SJCRH30 (cell line): ENCODE data around the gene KLF7. TPM values are rescaled to one million over a fixed set of nuclear protein-coding genes. Genes with fewer than 3 reads are reported as not detected.

Experiments
- DNase-seq, 2 experiments: peaks; one replicate each; pipeline ENCODE4 v3.0.0-alpha.2; 2015 to 2020
- H3K27ac ChIP-seq: fragments of 250-450 bp; sonication (Bioruptor Pico); 2 replicates; pipeline ENCODE4 v1.5.1; 2020; ENCODE audit warnings: mild to moderate bottlenecking, moderate library complexity
- H3K27me3 ChIP-seq: fragments of 250-450 bp; sonication (Bioruptor Pico); 2 replicates; pipeline ENCODE4 v1.5.1; 2020; ENCODE audit warnings: mild to moderate bottlenecking, moderate library complexity
- H3K36me3 ChIP-seq: fragments of 250-450 bp; sonication (Bioruptor Pico); 2 replicates; pipeline ENCODE4 v1.5.1; 2020; ENCODE audit warnings: mild to moderate bottlenecking, moderate library complexity
- H3K4me1 ChIP-seq: fragments of 250-450 bp; sonication (Bioruptor Pico); 2 replicates; pipeline ENCODE4 v1.5.1; 2020; ENCODE audit warnings: mild to moderate bottlenecking, moderate library complexity
- H3K4me3 ChIP-seq: fragments of 250-450 bp; sonication (Bioruptor Pico); 2 replicates; pipeline ENCODE4 v1.5.1; 2020; ENCODE audit warnings: mild to moderate bottlenecking, moderate library complexity
- H3K9me3 ChIP-seq: fragments of 250-450 bp; sonication (Bioruptor Pico); replicated peaks from 2 replicates; pipeline ENCODE4 v1.5.1; 2020; ENCODE audit warnings: mild to moderate bottlenecking, moderate library complexity
- total RNA-seq: library from RNA; depleted of rRNA; stranded (reverse); fragments of >200 nt; shearing (Covaris generic); gene quantifications from 2 replicates; pipeline ENCODE4 v1.2.3, GENCODE V29; 2014

KLF7 gene
- total RNA-seq, 1 experiment from 2014 or later, result 6.7 TPM

- H3K4me1 ChIP-seq, result peaks cover 12% of the 10 kb centered on the region; the same call in 1 of the 2 replicates
- H3K9me3 ChIP-seq, result no peaks in the 10 kb centered on the region
- no peaks in the 10 kb centered on the region for H3K36me3 ChIP-seq
- H3K27me3 ChIP-seq, result no peaks in the 10 kb centered on the region
- DNase-seq, result no peak
- H3K4me3 ChIP-seq, result no peak overlapping the region
- no peak overlapping the region for H3K27ac ChIP-seq
Observed at GRCh38 chr2:207161247-207162123, 4.3 kb downstream of the KLF7 start.

GRCh38 chr2:207160115-207160514 lies 5.6 kb downstream of the KLF7 start:
- DNase-seq, result no peak
- H3K4me1 ChIP-seq, result peaks cover 15% of the 10 kb centered on the region; the same call in 1 of the 2 replicates

GRCh38 chr2:207159002-207159401 lies 6.7 kb downstream of the KLF7 start:
- no peaks in the 10 kb centered on the region for H3K27me3 ChIP-seq
- H3K9me3 ChIP-seq, result no peaks in the 10 kb centered on the region
- no peak overlapping the region for H3K27ac ChIP-seq
- DNase-seq, result no peak
- H3K36me3 ChIP-seq, result no peaks in the 10 kb centered on the region
- peaks cover 15% of the 10 kb centered on the region; the same call in 1 of the 2 replicates for H3K4me1 ChIP-seq
- no peak overlapping the region for H3K4me3 ChIP-seq

More at GRCh38 chr2:207160115-207160514, 5.6 kb downstream of the KLF7 start:
- Histone ChIP-seq H3K9me3 (no peaks in the 10 kb centered on the region), H3K27me3 (no peaks in the 10 kb centered on the region), H3K36me3 (no peaks in the 10 kb centered on the region), H3K4me3 (no peak overlapping the region), H3K27ac (no peak overlapping the region)

GRCh38 chr2:207157731-207158130 lies 8.0 kb downstream of the KLF7 start:
- H3K9me3 ChIP-seq, result no peaks in the 10 kb centered on the region
- no peaks in the 10 kb centered on the region for H3K36me3 ChIP-seq
- peaks cover 11% of the 10 kb centered on the region for H3K4me1 ChIP-seq
- H3K27ac ChIP-seq, result no peak overlapping the region
- H3K27me3 ChIP-seq, result no peaks in the 10 kb centered on the region
- H3K4me3 ChIP-seq, result no peak overlapping the region
- no peak for DNase-seq

GRCh38 chr2:207157162-207157481 lies 8.6 kb downstream of the KLF7 start:
- peaks cover 11% of the 10 kb centered on the region for H3K4me1 ChIP-seq
- no peak overlapping the region for H3K4me3 ChIP-seq
- H3K27me3 ChIP-seq, result no peaks in the 10 kb centered on the region
- H3K27ac ChIP-seq, result no peak overlapping the region
- H3K36me3 ChIP-seq, result no peaks in the 10 kb centered on the region
- no peaks in the 10 kb centered on the region for H3K9me3 ChIP-seq
- no peak for DNase-seq

GRCh38 chr2:207156451-207157161 lies 9.1 kb downstream of the KLF7 start:
- H3K27ac ChIP-seq, result no peak overlapping the region
- H3K27me3 ChIP-seq, result no peaks in the 10 kb centered on the region
- H3K9me3 ChIP-seq, result no peaks in the 10 kb centered on the region
- H3K4me3 ChIP-seq, result no peak overlapping the region
- no peaks in the 10 kb centered on the region for H3K36me3 ChIP-seq
- H3K4me1 ChIP-seq, result peaks cover 11% of the 10 kb centered on the region
- DNase-seq, result no peak

GRCh38 chr2:207155516-207156444 lies 10.0 kb downstream of the KLF7 start:
- peaks cover 11% of the 10 kb centered on the region for H3K4me1 ChIP-seq
- DNase-seq, result no peak
- H3K27me3 ChIP-seq, result no peaks in the 10 kb centered on the region
- no peaks in the 10 kb centered on the region for H3K9me3 ChIP-seq
- no peaks in the 10 kb centered on the region for H3K36me3 ChIP-seq
- H3K4me3 ChIP-seq, result no peak overlapping the region
- no peak overlapping the region for H3K27ac ChIP-seq

GRCh38 chr2:207154556-207155510 lies 10.9 kb downstream of the KLF7 start:
- Histone ChIP-seq H3K27me3 (no peaks in the 10 kb centered on the region), H3K4me3 (no peak overlapping the region), H3K4me1 (peaks cover 11% of the 10 kb centered on the region), H3K9me3 (no peaks in the 10 kb centered on the region), H3K36me3 (no peaks in the 10 kb centered on the region), H3K27ac (no peak overlapping the region)
- no peak for DNase-seq

- Histone ChIP-seq H3K27me3 (no peaks in the 10 kb centered on the region), H3K36me3 (no peaks in the 10 kb centered on the region), H3K9me3 (no peaks in the 10 kb centered on the region), H3K27ac (no peak overlapping the region), H3K4me3 (no peak overlapping the region), H3K4me1 (peaks cover 11% of the 10 kb centered on the region)
- DNase-seq, result peak in 1 of 2 experiments; percentile 20
Observed at GRCh38 chr2:207153266-207153975, 12.3 kb downstream of the KLF7 start.

- H3K27ac ChIP-seq, result no peak overlapping the region
- peaks cover 5% of the 10 kb centered on the region for H3K4me1 ChIP-seq
- H3K4me3 ChIP-seq, result no peak overlapping the region
- DNase-seq, result no peak
- H3K36me3 ChIP-seq, result no peaks in the 10 kb centered on the region
- H3K9me3 ChIP-seq, result no peaks in the 10 kb centered on the region
- no peaks in the 10 kb centered on the region for H3K27me3 ChIP-seq
Observed at GRCh38 chr2:207151048-207151447, 14.7 kb downstream of the KLF7 start.

GRCh38 chr2:207150284-207150683 lies 15.5 kb downstream of the KLF7 start:
- H3K9me3 ChIP-seq, result no peaks in the 10 kb centered on the region
- no peak overlapping the region for H3K27ac ChIP-seq
- no peak for DNase-seq
- H3K4me3 ChIP-seq, result no peak overlapping the region
- H3K4me1 ChIP-seq, result peaks cover 4% of the 10 kb centered on the region; the same call in 1 of the 2 replicates
- no peaks in the 10 kb centered on the region for H3K36me3 ChIP-seq
- H3K27me3 ChIP-seq, result no peaks in the 10 kb centered on the region

GRCh38 chr2:207149249-207150213 lies 16.2 kb downstream of the KLF7 start:
- Histone ChIP-seq H3K36me3 (no peaks in the 10 kb centered on the region), H3K27ac (no peak overlapping the region), H3K27me3 (no peaks in the 10 kb centered on the region), H3K4me3 (no peak overlapping the region), H3K9me3 (no peaks in the 10 kb centered on the region), H3K4me1 (peaks cover 4% of the 10 kb centered on the region; the same call in 1 of the 2 replicates)
- DNase-seq, result no peak
